Skin epidermis (tissue), 12 donors: Measurements from ENCODE around the gene GBF1.

ENCODE experiments used
- H3K27ac ChIP-seq, 21 experiments: fragments of 200-600 bp; sonication (generic) in 11 of 21; one replicate each; pipeline ENCODE4 v1.5.0; 2020; ENCODE audit warnings: mild to moderate bottlenecking in 3 of 21, inconsistent platforms in 2 of 21, moderate library complexity in 2 of 21
- H3K4me3 ChIP-seq, 7 experiments: fragments of 200-600 bp; sonication (generic) in 2 of 7; one replicate each; pipeline ENCODE4 v1.5.0; 2020; ENCODE audit warnings: inconsistent platforms in 2 of 7, mild to moderate bottlenecking in 2 of 7, moderate library complexity in 1 of 7

Gene GBF1

GRCh38 chr10:102424916-102425315 lies 179.6 kb downstream of the GBF1 start:
- Histone ChIP-seq H3K27ac (no peak overlapping the region), H3K4me3 (no peak overlapping the region)

GRCh38 chr10:102425444-102425843 lies 180.1 kb downstream of the GBF1 start:
- no peak overlapping the region for H3K27ac ChIP-seq
- H3K4me3 ChIP-seq, result no peak overlapping the region

- Histone ChIP-seq H3K27ac (no peak overlapping the region), H3K4me3 (no peak overlapping the region)
Observed at GRCh38 chr10:102426803-102427287, 181.5 kb downstream of the GBF1 start.

GRCh38 chr10:102429468-102429867 lies 184.1 kb downstream of the GBF1 start:
- Histone ChIP-seq H3K27ac (no peak overlapping the region), H3K4me3 (no peak overlapping the region)

- Histone ChIP-seq H3K4me3 (peak overlapping the region; percentile 49 to 88 (median 80)), H3K27ac (peak overlapping the region in 20 of 21 experiments; percentile 70 to 94 (median 87))
Observed at GRCh38 chr10:102431452-102432124, 186.3 kb downstream of the GBF1 start.
